ENCODE results near the gene CFAP99. TPM values are rescaled to one million over a fixed set of nuclear protein-coding genes. Genes with fewer than 3 reads are reported as not detected.
A peak's percentile ranks its signal among the peaks of the same experiment; 100 is the strongest.

The CFAP99 gene
- total and polyA plus RNA-seq, 9 of the 15 experiments (the other 6 are each of a cell fraction or from before 2014, with no cell fraction given) = 0.07 to 0.18 (median 0.09) TPM; not detected in 6

DNA sequence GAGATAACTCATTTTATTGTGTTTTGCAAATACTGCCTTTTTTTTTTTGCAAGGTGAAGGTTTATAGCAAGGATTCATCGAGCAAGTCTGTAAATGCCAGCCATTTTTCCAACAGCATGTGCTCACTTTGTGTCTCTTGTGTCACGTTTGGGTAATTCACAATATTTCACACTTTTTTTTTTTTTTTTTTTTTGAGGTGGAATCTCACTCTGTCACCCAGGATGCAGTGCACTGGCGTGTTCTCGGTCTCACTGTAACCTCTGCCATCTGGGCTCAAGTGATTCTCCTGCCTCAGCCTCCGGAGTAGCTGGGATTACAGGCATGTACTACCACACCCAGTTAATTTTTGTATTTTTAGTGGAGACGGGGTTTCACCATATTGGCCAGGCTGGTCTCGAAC, 52.0 kb downstream of the CFAP99 start:
- H4K20me1 ChIP-seq (replicated peaks; ENCODE audit: control insufficient read depth, insufficient read depth, low read length) = peaks cover 14% of the 10 kb centered on the region
- ChIA-PET POLR2A (interaction anchor here (0.6 to 1.3 kb wide), 4 partner anchors 21 to 214 kb away, joined by 3 to 5 read pairs (median 4); no protein-coding TSS in a partner anchor), CTCF (ENCODE audit: low intra/inter-chr PET ratio) (no interaction called here)
- WGBS (ENCODE audit: insufficient coverage, low coverage, missing lambda C conversion rate) = 81% methylated on average over 7 of the region's 7 CpGs
- H3K36me3 ChIP-seq (ENCODE audit: control insufficient read depth, insufficient read depth, low read length) = peaks cover 57% of the 10 kb centered on the region
- no peaks in the 10 kb centered on the region for H3K9me1 ChIP-seq (ENCODE audit: control insufficient read depth, insufficient read depth, low read length)
- H3K4me3 ChIP-seq = peak overlapping the region; percentile 78; the same call in 1 of the 2 replicates
- peaks cover 13 to 37% of the 10 kb centered on the region in 2 experiments; a peak in 4 of 5 replicates for H3K4me1 ChIP-seq (replicated peaks in 1 of 2; ENCODE audit: control insufficient read depth in 2 of 2, insufficient read depth in 2 of 2, low read length in 2 of 2)
- H3K9me3 ChIP-seq (replicated peaks; ENCODE audit: control insufficient read depth, insufficient read depth, low read depth, low read length) = no peaks in the 10 kb centered on the region
- BruUV-seq (replicated peaks) = no TSS peak
- no peak overlapping the region for H2AFZ ChIP-seq (ENCODE audit: low read depth, low read length)
- in situ Hi-C loops (cut with MboI) (no loop called here), intact Hi-C loops (cut with micrococcal nuclease) (no loop called here)
- no peak for ATAC-seq
- FAIRE-seq = no peak
- H3K79me2 ChIP-seq (ENCODE audit: control insufficient read depth, insufficient read depth, low read length) = peaks cover 82% of the 10 kb centered on the region
- H3K9ac ChIP-seq (ENCODE audit: insufficient read depth in 1 of 2, low read depth in 2 of 2, low read length in 2 of 2) = peak overlapping the region in 1 of 2 experiments; percentile 90; a peak in 2 of 4 replicates
- H3K27me3 ChIP-seq (ENCODE audit: control insufficient read depth in 2 of 2, insufficient read depth in 2 of 2, low read length in 2 of 2) = no peaks in the 10 kb centered on the region
- H3K4me2 ChIP-seq (ENCODE audit: insufficient read depth, low read length) = peak overlapping the region; percentile 93
- no peak for TF ChIP-seq RHOXF2B (CRISPR knock-in tag; conservative IDR thresholded peaks at IDR 0.05)
- TF ChIP-seq, protein P1, sequence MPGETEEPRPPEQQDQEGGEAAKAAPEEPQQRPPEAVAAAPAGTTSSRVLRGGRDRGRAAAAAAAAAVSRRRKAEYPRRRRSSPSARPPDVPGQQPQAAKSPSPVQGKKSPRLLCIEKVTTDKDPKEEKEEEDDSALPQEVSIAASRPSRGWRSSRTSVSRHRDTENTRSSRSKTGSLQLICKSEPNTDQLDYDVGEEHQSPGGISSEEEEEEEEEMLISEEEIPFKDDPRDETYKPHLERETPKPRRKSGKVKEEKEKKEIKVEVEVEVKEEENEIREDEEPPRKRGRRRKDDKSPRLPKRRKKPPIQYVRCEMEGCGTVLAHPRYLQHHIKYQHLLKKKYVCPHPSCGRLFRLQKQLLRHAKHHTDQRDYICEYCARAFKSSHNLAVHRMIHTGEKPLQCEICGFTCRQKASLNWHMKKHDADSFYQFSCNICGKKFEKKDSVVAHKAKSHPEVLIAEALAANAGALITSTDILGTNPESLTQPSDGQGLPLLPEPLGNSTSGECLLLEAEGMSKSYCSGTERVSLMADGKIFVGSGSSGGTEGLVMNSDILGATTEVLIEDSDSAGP (CRISPR knock-in tag; IDR thresholded peaks at IDR 0.05) = no peak
- no peak for TF ChIP-seq KLF1 (tag; IDR thresholded peaks at IDR 0.05)
- no peak for TF ChIP-seq ZNF3 (CRISPR knock-in tag; IDR thresholded peaks at IDR 0.05)
- TF ChIP-seq MBD2 (IDR thresholded peaks at IDR 0.05; ENCODE audit: borderline replicate concordance, low read depth) = no peak
- no peak for TF ChIP-seq RAD51 (IDR thresholded peaks at IDR 0.05; ENCODE audit: borderline replicate concordance, low read depth)
- no peak for TF ChIP-seq HDAC8 (tag; IDR thresholded peaks at IDR 0.05)
- TF ChIP-seq GABPB2 (CRISPR knock-in tag; conservative IDR thresholded peaks at IDR 0.05) = no peak
- no peak for TF ChIP-seq POLR2B (IDR thresholded peaks at IDR 0.05; ENCODE audit: low read depth, partially characterized antibody)
- TF ChIP-seq COPS2 (conservative IDR thresholded peaks at IDR 0.05) = no peak
- DNase-seq (ENCODE audit: extremely low read depth in 1 of 4, low spot score in 3 of 4) = no peak
- H3K27ac ChIP-seq (ENCODE audit: extremely low read depth, low read depth, low read length) = peak overlapping the region; percentile 81; the same call in 1 of the 3 replicates

Data from K562 (cell line).